GM19372 (cell line): ENCODE results near the gene FCGBP.
A peak's percentile ranks its signal among the peaks of the same experiment; 100 is the strongest.

Experiments
- ATAC-seq: cut with Tn5 transposase; IDR thresholded peaks from one replicate; pipeline ENCODE4 v1.9.1; 2021; ENCODE audit warnings: mild to moderate bottlenecking, low read depth, moderate library complexity; ENCODE audit not compliant: unreplicated experiment

FCGBP gene

DNA sequence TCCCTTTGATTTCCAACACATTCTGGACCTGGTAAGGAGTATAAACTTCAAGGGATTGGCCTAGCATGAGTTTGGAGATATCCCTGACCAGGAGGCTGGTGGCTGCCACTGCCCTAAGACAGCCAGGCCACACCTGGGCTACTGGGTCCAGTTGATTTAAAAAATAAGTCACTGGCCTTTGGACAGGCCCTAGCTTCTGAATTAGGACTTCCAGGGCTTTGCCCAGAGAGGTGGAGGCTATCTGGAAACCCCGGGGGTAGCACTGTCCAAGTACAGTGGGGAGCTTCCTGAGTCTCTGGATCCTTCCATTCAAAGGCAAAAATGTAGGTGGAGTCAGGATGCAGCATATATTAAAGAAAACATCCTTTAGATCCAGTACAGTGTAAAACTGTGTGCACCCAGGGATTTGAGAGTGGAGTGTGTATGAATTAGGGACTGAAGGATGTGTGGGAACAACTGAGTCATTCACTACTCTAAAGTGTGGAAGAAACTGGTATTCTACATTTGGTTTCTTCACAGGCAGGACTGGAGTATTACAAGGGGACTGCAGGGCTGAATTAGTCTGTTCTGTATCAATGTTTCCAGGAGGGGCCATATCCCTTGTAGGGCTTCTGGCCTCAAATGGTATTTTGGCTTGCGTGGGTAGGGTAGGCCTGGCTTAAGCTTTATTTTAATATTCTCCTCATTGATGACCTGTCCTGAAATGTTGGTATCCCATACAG lies 14.8 kb upstream of the FCGBP start:
- ATAC-seq = no peak

DNA sequence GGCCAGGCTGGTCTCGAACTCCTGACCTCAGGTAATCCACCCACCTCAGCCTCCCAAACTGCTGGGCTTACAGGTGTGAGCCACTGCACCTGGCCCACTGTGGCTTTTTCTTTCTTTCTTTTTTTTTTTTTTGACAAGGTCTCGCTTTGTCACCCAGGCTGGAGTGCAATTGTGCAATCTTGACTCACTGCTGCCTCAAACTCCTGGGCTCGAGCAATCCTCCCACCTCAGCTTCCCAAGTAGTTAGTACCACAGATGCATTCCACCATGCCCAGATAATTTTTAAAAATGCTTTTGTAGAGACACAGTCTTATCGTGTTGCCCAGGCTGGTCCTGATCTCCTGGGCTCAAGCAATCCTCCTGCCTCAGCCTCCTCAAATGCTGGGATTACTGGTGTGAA lies 12.1 kb upstream of the FCGBP start:
- no peak for ATAC-seq

DNA sequence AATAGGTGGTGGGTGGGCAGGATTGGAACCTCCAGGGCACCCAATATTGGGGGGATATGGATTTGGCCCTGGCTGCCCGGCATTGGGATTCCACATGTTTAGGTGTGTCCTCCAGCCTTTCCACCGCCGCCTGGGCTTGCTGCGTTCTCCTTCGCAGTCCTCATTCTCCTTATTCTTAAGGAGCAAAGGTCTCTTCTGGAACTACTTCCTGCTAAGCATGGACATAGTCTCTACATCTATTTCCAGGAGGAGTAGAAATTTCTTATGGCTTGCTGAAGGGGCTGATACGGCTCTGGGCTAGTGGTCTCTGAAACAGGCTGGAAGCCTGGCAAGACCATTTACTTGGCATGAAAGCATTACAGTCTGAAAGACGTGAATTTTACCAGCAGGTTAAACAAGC lies 9.2 kb upstream of the FCGBP start:
- no peak for ATAC-seq

DNA sequence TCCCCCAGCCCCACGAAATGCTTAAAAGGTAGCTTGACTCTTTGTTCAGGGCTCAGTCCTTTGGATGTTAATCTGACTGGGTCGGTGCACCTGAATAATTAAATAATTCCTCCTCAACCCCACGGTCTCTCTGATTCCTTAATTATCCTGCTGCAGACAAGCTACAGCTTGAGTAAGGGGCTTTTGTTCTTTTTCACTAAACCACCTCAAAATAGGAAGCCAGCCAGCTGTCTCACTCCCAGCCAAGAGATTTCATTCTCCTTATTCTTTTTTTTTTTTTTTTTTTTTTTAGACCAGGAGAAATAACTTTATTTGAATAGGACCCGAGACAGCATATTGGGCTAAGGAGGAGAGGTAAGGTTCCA lies 7.9 kb upstream of the FCGBP start:
- ATAC-seq = no peak

DNA sequence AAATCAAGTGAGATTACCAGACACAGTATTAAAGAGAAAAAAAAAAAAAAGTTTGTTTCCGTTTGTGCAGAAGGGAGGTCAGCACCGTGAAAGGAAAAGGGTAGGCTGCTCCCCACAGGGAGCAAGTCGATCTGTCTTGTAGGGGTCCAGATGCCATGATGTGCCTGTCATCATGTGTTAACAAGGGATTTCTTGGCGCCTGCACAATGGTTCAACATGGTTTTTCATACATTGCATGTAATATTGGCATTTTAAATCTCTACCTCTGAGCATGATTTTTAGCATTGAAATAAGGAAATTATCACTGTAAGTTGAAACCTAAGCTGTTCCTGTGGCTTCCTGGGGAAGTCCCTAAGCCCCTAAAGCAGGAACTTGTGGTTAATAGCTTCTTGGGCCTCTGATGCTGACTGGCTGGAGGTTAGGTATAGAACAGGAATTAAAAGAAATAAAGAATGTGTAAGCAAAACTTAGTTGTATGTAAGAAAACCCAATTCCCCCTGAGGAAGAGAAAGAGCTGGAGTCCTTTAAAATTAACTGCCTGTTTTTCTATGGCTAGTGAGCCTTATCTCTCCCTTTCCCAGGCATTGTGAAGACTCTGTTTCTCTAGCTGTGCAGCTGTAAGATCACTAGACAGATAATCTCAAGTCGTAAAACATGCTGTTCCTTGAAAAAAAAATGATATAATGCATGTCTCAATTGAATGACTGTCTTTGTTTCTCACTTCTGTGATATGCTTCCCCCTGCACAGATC lies 7.4 kb upstream of the FCGBP start:
- ATAC-seq = peak; percentile 69

DNA sequence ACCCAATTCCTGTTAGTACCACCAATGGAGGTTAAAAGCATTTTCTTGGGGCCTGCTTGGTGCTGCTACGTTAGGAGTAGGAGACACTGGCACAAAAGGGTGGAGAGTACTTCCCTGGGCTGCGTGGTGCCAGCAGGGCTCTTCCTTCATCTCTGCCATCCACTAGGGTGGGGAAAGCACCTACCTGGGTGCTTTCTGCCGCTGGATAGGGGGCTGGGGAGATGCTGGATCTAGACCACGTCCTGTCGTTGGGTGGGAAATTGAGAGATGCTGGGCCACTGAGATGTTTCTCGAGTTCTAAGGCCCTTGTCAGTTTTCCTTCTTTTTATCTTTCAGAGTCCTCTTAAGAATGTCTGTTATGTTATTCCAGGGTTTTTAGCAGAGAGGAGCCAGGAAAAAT lies 6.7 kb upstream of the FCGBP start:
- ATAC-seq = no peak

DNA sequence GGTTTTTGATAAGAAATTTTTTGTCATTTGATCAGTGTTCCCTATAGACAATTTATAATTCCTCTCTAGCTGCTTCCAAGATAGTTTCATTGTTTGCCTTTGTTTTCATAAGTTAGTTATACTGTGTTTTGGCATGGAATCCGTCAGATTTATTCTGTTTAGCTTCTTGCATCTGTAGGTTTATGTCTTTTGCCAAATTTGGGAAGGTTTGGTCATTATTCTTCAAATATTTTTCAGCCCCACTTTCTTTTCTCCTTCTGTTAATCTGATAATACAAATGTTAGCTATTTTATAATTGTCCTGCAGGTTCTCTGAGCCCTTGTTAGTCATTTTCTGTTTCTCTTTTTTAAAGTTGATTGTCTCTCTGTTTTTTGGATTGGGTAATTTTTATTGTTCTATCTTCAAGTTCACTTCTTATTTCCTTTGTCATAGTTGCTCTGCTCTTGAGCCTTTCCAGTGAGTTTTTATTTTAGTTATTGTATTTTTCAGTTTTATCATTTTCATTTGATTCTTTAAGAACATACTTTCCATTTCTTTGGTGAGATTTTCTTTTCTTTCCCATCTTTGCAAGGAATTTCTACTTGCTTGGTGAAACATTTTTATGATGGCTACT lies 5.9 kb upstream of the FCGBP start:
- no peak for ATAC-seq

DNA sequence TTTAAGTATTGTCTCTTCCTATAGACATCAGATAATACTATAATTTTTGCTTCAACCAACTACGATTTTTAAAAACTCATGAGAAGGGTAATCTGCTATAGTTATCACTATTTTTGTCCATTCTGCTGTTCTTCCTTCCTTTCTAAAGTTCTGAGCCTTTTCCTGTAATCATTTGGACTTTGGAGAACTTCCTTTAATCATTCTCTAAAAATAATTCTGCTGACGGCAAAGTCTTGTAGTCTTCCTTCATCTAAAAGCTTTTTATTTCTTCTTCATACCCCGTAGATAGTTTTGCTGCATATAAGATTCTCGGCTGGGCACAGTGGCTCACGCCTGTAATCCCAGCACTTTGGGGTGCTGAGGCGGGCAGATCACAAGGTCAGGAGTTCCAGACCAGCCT lies 5.1 kb upstream of the FCGBP start:
- no peak for ATAC-seq

DNA sequence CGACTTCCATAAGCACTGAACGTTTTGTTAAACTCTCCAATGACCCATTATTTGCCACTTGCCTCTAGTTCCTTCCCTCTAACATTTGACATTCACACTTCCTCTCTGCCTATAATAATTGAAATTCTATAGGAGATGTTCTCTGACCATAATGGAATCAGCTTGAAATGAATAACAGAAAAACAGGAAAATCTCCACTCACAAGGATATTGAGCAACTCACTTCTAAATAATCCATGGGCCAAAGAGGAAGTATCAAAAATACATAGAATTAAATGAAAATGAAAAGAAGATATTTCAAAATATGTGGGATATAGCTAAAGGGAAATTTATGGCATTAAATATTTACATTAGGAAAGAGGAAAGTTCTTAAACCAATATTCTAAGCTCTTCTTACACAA lies 3.4 kb upstream of the FCGBP start:
- no peak for ATAC-seq

DNA sequence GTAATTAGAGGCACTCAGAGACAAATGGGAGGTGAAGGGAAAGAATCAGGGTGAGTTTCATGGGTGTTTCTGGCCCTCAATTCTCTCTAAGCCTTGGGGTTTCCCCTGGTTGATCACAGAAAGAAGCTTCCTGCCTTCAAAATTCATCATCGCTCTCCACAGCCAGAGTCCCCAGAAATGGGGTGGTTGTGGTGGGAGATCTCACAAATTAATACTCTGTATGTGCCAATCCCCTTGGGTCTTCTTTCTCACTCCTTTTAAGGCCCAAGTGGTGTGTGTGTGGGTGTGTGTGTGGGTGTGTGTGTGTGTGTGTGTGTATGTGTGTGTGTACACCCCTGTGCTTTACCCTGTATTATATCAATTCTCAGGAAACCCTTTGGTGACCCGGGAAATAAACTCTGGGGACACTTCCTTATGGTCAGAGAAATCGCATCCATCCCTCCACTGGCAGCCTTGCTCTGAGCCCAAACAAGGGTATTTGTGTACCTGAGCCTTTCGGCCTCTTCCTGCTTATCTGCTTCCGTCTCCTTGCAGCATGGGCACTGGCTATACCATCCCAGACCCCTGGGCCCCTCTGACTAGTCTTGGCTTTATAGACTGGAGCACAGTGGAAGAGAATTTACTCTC lies 2.8 kb upstream of the FCGBP start:
- no peak for ATAC-seq

DNA sequence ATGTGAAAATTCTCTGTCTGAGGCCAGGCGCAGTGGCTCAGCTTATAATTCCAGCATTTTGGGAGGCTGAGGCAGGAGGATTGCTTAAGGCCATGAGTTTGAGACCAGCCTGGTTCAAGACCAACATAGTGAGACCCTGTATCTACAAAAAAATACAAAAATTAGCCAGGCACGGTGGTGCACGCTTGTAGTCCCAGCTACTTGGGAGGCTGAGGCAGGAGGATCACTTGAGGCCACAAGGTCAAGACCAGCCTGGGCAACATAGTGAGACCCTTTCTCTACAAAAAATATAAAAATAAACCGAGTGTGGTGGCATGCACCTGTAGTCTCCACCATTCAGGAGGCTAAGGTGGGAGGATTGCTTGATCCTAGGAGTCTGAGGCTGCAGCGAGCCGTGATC lies 2.2 kb upstream of the FCGBP start:
- ATAC-seq = no peak

DNA sequence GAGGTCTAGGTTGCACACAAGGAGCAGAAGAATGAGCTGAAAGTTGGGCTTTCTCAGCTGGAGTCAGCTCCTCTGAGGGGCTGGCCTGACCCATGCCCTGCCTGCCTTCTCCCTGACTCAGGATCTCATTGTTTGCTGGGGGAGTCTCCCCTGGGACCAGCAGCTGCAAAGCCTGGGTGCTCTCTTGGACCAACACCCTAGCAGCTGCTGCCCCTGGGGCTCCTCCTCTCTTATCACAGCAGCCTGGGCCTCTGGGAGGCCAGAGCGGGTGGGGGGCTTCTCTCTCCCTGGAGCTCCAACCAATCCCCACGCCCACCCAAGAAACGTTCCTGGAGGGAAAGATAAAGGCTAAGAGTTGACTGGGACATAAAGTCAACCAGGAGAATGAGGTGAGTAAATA lies 1.6 kb upstream of the FCGBP start:
- ATAC-seq = no peak

DNA sequence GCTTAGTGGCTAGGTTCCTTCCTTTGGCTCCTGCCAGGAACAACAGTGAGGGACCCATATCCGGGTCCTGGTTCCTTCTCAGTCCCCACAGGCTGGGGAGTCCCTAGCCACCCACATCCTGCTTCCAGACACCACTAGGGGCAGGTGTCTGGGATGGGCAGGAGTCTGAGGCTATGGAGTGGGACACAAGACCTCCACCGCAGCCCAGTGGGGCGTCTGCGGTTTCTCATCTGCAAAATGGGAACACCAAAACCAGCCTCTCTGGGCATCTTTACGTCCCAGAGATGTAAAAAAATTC lies 879 bp upstream of the FCGBP start:
- no peak for ATAC-seq

DNA sequence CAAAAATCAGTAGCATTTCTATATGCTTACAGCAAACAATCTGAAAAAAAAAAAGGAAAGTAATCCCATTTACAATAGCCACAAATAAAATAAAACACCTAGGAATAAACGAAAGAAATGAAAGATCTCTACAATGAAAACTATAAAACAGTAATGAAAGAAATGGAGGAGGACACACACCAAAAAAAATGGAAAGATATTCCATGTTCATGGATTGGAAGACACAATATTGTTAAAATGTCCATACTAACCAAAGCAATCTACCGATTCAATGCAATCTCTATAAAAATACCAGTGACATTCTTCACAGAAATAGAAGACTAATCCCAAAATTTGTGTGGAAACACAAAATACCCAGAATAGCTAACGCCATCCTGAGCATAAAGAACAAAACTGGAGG lies 4.7 kb downstream of the FCGBP start:
- ATAC-seq = no peak

DNA sequence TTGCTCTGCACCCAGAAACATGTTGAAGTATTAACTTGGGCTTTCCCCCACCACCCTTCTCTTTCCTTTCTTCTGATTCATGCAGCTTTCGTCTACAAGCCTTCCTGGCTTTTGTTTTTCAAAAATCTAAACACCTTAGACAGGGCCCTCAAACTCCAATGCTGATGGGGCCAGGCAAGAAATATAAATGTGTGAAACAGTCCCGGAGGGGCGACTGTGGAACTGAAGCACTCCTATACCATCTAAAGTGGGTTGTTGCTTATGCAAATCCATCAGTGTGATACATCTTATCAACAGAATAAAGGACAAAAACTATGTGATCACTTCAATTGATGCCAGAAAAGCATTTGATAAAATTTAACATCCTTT lies 6.1 kb downstream of the FCGBP start:
- no peak for ATAC-seq

DNA sequence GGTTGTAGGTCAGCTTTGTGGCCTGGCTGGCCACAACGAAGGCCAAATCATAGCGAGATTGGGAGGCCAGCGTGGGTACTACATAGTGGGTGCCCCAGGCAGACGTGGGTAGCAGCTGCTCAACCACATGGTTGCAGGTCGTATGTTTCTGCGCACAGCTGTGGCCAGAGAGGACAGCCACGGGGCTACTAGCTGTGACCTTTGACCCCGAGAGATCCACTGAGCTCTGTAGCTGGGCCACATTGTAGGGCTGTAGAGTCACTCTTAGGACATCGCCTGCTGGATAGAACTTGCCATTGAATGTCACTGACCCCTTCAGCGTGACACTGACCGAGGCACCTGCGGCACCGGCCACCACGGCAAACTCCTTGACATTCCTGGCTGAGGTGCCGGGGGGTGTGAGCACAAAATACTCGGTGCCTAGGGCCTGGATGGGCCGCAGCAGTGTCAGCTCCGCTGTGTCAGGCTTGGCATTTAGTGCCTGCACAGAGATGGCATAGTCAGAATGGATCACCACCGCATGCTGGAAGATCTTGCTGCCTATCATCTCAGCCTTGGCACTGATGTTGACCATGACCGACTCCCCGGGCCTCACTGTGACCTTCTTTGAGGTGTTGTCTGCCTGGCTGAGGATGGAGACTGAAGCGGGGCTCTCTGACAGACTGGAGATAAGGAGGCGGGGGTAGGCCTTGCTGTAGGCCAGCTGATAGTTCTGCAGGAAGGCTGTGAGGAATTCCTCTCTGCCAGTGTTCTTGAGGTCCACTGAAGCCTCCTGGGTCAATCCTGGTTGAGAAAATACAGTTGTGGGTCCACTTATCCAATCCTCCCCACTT lies 6.7 kb downstream of the FCGBP start:
- ATAC-seq = no peak

DNA sequence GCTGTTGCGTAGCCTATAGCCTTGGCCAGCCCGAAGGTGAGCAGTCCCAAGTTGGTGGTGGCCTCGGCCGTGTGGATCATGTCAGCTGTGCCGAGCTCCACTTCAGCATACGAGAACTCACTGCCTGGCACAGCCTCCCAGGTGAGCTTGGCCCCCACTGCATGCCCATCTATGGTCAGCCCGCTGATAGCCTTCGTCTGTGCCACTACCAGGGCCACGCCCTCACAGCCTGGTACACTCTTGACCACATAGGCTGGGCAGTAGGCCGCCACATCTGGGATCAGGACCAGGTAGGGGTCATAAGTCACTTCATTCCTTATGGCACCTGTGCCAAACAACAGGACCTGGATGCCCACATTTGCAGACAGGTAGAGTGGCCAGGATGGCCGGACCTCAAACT lies 7.4 kb downstream of the FCGBP start:
- no peak for ATAC-seq

DNA sequence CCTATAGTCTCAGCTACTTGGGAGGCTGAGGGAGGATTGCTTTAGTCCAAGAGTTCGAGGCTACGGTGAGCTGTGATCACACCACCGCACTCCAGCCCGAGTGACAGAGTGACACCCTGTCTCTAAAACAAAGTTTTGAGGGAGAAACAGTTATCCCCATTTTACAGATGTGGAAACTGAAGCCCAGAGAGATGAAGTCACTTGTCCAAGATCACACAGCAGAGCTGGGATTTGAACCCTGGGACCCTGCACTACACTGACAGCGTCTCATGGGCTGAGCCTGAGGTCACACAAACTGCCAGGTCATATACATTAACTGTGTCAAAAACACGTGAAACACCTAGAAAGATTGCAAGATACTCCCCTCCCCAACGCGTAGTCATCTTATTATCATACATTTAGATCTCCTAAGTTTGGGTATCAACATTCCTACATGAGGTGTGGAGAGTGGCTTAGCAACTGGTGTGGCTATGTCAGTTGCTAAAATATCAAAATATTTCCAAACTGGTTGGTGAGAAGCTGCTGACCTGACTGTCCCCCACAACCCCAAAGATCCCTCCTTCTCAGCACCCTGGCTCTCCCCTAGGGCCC lies 8.2 kb downstream of the FCGBP start:
- ATAC-seq = no peak

DNA sequence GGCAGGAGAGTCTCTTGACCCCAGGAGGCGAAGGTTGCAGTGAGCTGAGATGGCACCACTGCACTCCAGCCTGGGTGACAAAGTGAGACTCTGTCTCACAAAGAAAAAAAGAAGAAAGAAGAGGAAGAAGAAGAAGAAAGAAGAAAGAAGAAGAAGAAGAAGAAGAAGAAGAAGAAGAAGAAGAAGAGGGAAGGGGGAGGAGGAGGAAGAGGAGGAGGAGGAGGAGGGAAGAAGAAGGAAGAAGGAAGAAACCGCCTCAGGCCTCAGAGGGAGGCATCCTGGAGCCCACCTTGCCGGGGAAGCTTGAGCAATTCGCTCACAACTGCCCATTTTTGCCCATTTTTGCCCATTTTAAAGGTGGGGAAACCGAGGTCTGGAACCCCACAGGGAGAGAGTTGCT lies 9.5 kb downstream of the FCGBP start:
- no peak for ATAC-seq

DNA sequence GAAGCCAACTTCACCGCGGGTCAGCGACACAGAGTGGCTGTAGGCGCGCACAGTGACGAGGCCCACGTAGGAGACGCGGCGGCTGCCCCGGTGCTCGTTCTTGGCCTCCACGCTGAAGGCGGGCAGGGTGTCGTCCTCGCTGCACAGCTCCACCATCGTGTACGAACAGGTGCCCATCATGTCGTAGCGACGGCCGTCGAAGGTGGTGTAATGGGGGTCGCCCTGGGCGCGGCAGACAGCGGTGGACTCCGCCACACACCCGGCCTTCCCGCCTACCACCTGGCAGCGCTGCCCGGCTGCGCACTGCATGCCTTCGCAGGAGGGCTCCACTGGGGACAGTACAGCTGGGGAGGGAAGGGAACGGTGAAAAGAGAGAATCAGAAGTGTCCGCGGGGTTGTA lies 10.0 kb downstream of the FCGBP start:
- no peak for ATAC-seq

DNA sequence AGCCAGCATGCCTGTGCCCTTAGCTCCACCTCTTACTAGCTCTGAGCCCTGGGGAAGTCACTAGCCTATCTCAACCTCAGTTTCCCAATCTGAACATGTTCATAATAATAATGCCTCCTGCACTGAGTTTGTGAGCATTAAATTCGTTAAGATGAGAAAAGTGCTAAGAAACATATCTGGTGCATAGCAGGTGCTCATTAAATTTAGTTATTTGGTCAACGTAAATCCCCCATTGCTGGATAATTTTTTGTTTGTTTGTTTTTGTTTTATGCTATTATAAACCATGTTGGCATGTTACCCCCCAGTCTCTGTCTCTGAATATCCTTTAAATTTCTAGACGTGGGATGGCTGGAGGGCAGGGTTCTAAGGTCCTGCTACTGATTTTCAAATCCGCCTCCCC lies 10.6 kb downstream of the FCGBP start:
- no peak for ATAC-seq
